ENCODE results near the gene PELI2. TPM values are rescaled to one million over a fixed set of nuclear protein-coding genes. Genes with fewer than 3 reads are reported as not detected.

The PELI2 gene, protein sequence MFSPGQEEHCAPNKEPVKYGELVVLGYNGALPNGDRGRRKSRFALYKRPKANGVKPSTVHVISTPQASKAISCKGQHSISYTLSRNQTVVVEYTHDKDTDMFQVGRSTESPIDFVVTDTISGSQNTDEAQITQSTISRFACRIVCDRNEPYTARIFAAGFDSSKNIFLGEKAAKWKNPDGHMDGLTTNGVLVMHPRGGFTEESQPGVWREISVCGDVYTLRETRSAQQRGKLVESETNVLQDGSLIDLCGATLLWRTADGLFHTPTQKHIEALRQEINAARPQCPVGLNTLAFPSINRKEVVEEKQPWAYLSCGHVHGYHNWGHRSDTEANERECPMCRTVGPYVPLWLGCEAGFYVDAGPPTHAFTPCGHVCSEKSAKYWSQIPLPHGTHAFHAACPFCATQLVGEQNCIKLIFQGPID
- total RNA-seq: 1 to 10 TPM; 3.0 to 3.7 TPM
- long read RNA-seq, partial matches to known transcripts: 0 of 1 reads
- long read RNA-seq, other reads (novel, unspliced or antisense): 1 of 1 reads

DNA sequence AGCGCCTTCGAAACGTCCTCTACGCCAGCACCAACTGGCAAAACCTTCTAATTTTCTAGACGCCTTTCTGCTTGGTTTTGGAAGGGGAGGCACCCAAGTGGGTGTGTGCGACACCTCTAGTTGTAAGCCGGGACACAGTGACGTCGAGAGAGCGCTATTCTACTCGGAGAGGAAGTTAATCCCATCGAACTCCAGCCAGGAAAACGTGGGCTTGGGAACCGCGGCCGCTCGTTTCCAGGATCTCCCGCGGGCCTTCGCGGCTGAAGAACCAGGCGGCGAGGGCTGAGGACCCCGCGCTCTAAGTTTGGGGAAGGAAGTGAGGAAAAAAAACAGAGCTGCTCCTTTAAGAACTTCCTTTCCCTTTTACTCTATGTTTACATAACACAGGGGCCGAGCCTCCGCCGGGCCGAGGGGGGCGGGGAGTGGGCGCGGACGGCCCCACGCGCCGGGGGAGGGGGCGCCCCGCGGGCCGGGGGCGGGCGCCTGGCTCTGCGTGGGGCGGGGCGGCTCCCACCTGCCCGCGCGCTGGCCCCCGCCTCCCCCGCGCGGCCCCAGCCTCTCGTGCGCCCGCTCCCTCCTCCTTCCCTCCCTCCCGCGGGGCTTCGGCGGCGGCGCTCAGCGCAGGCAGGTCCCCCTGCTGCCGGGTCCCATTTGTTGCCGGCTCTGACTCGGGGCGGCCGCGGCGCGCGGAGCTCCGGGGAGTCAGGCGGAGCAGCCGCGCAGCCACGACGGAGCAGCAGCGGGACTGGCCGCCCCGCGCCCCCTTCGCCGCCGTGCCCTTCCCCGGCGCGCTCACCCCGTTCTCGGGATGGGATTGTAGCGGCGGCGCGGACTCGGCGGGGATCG, at the start of gene PELI2:
PELI2 (plus strand) TSS at position 647 of the 846 bp plus-strand sequence. CDS start 250 bp downstream, outside the sequence.
- ATAC-seq (peak; percentile 81 to 87), DNase-seq (peak; percentile 83)
- intact Hi-C loops (cut with DNase I): loop anchor here (10.0 kb wide), 3 partner anchors 217 to 403 kb away; no protein-coding TSS in a partner anchor

DNA sequence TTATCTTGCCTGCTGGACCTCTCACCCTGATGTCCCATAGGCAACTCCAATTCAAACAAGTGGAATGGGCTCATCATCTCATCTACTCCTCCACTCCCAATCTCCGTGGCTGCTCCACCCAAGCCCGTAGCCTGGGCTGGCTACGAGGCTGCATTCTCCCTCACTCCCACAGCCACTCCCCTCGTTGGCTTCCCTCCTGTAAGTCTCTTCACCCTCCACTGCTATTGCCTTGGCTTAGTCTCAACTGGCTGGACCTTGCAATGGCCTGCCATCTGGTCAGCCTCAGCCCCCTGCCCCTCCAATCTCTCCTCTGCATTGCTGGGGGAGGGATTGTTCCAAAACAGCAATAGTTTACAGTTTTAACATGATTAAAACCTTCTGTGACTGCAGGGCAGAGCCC, 44.4 kb upstream of the PELI2 start:
- intact Hi-C loops (cut with DNase I): no loop called here
- peak in 1 of 2 donors; percentile 31 for ATAC-seq
- DNase-seq: no peak

DNA sequence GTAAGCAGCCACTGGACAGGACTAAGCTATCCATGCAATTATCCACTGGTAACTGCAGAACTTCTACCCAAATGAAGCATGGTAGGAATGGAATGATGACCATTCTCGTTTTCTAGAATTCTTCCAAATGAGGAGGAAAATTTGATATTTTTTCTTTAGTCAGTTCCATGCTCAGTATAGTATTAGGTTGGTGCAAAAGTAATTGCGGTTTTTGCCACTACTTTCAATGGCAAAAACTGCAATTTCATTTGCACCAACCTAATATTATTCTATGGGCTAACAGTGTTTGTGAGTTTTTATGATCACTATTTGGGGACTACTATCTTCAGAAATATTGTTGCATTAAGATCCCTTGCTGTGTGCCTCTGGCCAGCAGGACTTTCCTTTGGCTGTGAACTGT, 42.9 kb upstream of the PELI2 start:
- no peak for DNase-seq
- no peak for ATAC-seq
- intact Hi-C loops (cut with DNase I): no loop called here

DNA sequence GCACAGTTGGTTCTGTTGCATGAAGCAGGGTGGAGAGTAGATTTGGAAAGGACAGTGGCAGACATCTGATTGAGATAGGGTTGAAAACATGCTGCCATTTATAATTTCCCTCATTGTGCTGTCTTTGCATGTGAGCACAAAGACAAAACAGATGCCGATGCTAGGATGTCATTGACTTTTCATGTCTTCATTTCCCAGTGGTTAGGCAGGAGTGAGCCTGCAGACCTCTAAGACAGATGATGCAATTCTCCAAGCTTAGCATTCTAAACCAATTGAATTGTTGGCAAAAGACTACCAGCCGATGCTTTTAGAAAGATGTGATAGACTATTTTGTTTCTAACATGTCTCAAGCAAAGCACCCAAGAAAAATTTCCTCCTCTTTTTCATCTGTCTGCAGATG, 37.1 kb upstream of the PELI2 start:
- intact Hi-C loops (cut with DNase I): no loop called here
- no peak for DNase-seq

DNA sequence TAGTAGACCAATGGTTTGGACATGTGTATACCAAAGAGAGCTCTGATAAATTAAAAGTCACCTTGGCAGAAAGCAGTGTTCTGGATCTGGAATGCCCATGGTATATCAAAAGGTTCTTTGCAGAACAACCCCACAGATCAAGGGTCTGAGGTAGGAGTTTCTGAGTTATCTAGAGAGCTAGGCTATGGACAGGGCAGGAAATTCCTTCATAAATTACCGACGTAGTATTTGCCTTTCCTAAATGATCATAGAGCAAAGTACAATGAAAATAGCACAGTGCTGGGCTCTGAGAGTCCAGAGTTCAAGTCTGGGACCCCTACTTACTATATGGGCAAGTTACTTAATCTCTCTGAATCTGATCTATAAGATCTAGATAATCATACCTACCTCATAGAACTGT, 35.3 kb upstream of the PELI2 start:
- no peak for ATAC-seq
- intact Hi-C loops (cut with DNase I): no loop called here
- DNase-seq: no peak

More for the DNA sequence above, 37.1 kb upstream of the PELI2 start:
- ATAC-seq: no peak

DNA sequence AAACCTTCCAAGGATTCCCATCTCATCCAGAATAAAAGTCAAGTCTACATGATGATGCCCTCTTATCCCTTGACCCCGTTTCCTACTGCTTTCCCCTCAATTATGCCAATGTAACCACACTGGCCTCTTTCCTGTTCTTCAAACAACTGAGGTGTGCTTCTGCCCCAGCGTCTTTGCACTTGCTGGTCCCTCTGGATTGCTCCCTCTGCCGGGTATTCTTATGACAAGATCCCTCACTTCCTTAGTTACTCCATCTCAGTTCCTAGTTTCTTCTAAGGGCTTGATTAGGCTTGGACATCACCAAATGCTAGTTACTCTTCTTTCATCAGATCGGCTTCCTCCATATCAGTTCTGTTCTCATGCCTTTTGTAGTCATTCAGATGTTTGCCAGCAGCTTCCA, 32.7 kb upstream of the PELI2 start:
- DNase-seq (no peak), ATAC-seq (no peak)
- intact Hi-C loops (cut with DNase I): no loop called here

DNA sequence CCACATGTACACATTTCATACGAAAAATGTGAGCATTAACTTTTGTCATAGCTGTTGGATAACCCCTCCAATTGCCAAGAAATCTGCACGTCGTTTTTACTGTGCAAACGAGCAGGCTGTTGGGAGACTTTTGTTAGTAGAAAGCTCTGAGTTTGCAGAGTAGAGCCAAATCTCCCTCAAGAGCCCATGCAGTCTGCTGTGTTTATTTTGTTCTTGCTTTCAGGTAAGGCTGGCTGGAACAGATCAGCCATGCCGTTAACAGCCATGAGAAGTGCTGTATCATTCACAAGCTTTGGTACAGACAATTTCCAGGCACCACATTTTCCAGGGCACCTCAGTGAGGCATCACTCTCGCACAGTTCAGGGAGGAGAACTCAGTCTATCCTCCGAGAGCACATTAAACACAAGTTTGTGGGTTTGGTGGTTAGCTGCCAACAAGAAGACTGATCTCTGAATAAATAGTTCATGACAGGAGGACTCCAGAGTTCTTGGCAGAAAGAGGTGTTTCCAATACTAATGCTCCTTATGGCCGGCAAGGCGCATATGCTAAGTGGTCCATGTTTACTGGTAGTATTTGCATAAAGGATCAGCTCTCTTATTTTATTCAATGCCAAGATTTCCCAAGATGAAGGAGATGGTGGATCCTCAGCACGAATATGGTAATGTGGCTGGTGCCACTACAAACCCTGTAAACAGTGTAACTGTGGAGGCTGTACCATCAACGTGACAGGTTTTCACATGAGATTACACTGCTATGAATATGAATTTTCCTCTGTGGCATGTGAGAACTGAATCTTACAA, 30.3 kb upstream of the PELI2 start:
- intact Hi-C loops (cut with DNase I): no loop called here
- ATAC-seq (no peak), DNase-seq (no peak)

DNA sequence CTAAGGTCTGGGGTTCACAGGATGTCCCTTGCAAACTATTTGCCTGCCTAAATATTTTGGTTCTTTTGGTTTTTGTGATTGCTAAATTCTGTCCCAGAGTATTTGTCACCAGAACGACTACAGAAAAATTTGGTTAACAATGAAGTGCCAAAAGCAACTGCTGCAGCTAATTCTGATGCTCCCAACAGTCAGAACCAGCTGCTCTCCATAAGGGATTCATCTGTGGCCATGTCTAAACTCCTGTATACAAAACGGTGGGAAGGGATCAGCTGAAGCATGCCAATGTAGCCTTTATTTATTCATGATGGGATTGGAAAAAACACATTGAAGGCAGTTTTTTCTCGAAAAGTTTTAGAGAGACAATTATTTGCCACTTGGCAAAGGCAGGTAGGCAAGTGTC, 29.3 kb upstream of the PELI2 start:
- no peak for DNase-seq
- intact Hi-C loops (cut with DNase I): no loop called here
- ATAC-seq: no peak

DNA sequence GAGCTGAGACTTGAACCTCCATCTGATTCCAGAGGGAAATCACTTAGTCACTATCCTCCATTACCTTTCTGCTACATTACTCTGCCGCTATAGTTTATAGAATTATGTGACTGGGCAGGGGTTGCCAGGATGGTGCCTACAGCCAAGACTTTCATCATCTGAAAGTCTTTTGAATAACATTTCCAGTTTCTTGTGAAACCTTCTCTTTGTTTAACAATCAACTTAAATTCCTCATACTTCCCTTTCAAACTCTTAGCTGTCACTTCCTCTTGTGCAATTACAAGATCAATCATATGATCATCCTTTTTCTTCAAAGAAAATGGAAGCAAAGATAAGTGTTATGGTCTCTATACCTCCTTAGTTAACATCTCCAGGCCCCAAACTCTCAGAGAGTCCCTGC, 25.4 kb upstream of the PELI2 start:
- ATAC-seq (no peak), DNase-seq (no peak)
- intact Hi-C loops (cut with DNase I): no loop called here

DNA sequence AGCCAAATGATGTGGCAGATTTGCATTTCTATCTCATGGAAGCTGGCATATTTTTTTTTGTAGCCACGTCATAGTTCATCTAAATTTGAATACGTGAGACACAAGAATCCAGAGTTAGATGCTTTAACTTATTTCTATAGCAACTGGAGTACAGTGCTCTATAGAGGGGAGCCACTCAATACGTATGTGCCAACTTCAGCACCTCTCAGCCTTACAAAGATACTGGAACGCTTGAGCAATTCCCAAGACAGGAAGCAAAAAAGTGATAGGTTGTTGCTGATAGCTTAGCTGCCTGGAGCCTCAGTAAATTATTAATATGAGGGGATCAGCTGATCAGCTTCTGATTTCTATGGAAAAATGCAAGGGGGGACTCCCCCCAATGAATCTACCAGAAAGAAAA, 24.1 kb upstream of the PELI2 start:
- intact Hi-C loops (cut with DNase I): no loop called here
- DNase-seq (no peak), ATAC-seq (no peak)

DNA sequence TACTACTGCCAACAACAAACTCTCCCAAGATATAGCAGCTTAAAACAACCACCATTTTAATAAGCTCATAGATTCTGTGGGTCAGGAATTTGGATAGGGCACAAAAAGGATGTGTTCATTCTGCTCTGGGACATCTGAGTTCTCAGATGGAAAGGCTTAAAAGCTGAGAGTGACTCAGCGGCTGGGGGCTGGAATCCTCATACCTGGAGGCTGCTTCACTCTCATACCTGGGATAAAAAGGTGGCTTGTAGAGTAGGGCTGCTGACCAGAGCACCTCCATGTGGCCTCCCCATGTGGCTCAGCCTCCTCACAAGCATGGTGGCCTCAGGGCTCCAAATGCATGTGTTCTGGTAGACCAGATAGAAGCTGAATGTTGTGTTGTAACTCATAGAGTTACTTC, 20.2 kb upstream of the PELI2 start:
- ATAC-seq: no peak
- intact Hi-C loops (cut with DNase I): no loop called here
- no peak for DNase-seq

DNA sequence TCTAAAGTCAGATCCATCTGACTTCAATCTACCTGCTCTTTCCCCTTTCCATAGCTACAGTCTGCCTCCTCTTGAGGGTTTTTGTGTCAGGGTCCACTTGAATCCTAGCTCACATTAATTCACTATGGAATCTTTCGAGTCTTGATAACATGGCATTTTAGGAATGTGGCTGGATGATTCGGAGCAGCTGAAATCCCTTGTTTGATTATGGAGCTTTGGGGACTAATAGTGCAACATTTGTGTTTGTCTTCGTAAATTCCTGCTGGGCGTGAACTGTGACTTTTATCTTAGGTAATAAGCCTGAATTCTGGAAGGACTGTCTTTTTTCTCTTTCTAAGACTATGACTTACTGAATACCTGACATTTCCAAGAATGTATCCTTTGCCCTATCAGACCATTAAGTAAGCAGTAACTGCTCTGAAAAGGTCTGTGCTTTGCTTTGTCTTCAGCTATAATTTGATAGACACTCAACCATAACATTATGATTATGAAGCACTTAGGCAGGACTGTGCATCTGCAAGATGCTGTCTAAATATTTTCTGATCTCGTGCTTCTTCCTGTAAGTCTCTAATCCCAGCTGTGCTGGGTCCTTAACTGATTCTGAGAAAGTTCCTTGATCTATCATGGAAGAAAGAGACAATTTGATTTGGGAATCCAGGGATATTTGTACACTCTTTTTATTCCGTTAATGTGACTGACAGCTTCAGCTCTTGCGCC, 19.0 kb upstream of the PELI2 start:
- DNase-seq: no peak
- no peak for ATAC-seq
- intact Hi-C loops (cut with DNase I): no loop called here

DNA sequence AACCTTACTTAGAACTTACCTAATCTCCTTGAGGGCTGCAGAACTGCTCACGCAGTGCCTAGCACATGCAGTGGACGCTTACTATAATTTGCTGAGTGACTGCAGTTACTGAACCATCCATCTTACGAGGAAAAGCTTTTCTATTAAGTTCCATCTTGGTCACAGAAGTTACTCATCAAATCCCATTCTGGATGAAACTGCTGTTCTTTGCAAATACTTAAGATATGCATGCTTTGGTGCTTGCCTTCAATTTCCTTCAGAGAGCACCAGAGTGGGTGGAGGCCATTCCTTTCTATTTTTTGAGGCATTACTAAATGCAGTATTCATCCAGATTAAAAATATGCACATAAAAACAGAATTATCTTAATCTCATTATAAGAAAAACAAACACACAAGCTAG, 17.7 kb upstream of the PELI2 start:
- ATAC-seq (no peak), DNase-seq (no peak)
- intact Hi-C loops (cut with DNase I): no loop called here

DNA sequence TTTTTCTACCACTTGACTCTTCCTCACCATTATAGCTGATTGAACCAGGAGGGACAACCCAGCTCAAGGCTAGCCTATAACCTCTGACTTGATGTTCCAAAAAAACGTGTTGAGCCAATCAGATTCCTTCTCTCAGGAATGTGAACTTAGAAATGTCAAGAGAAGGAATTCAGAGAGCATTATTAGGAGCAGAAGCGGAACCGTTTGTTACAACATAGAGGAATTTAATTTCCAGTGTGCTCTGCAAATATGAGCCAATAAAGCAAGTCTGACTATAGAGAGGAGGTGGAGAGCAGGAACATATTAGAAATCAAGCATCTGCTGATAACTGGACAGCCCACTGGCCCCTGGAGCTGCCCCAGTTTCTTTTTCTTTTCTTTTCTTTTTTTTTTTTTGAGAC, 15.3 kb upstream of the PELI2 start:
- no peak for DNase-seq
- intact Hi-C loops (cut with DNase I): no loop called here
- peak in 1 of 2 donors; percentile 23 for ATAC-seq

DNA sequence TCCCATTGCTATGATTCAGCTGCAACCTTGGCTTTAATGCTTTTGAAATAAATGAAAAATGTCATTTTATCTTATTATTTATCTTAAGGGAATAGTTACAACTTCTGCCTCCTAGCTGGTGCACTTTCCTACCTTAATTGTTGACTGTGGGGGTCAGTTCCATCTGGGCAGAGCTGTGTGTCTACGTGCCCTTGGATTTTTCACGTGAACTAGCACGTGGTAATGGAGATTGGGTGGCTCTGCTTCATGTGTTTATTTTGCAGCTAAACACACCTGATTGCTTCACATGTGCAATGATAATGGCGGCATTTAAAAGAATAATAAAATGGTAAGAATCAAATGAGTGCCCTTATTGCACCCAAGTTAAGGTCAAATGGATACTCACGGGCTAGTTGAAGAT, 10.6 kb upstream of the PELI2 start:
- no peak for DNase-seq
- ATAC-seq: no peak
- intact Hi-C loops (cut with DNase I): no loop called here

DNA sequence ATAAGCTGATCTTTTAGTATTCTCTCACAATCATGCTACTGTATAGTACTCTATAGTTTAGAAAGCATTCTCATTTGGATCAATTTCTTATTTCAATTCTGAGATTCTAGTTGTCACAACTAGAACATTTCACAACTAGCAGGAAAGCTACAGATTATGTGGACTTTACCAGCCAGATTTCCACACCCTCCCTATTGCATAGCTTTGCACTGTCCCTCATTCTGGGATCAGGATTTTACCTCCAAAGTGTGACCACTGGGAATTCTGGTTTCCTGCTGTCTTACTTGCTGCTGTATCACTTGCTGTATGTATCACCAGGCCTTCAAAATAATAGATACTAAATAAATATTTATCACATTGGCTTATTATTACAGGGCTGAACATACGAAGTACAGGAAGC, 10.2 kb upstream of the PELI2 start:
- DNase-seq: no peak
- ATAC-seq: no peak
- intact Hi-C loops (cut with DNase I): no loop called here

DNA sequence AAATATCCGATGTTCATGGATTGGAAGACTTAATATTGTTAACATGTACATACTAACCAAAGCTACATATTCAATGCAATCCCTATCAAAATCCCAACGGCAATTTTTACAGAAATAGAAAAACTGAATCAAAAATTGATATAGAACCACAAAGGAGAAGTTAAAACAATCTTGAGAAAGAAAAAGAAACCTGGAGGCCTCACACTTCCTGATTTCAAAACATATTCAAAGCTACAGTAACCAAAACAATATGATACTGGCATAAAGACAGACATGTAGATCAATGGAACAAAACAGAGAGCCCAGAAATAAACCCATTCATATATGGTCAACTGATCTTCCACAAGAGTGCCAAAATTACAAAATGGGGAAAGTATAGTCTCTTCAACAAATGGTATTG, 5.4 kb upstream of the PELI2 start:
- ATAC-seq (no peak), DNase-seq (no peak)
- intact Hi-C loops (cut with DNase I): loop anchor here (10.0 kb wide), 3 partner anchors 222 to 398 kb away; no protein-coding TSS in a partner anchor

DNA sequence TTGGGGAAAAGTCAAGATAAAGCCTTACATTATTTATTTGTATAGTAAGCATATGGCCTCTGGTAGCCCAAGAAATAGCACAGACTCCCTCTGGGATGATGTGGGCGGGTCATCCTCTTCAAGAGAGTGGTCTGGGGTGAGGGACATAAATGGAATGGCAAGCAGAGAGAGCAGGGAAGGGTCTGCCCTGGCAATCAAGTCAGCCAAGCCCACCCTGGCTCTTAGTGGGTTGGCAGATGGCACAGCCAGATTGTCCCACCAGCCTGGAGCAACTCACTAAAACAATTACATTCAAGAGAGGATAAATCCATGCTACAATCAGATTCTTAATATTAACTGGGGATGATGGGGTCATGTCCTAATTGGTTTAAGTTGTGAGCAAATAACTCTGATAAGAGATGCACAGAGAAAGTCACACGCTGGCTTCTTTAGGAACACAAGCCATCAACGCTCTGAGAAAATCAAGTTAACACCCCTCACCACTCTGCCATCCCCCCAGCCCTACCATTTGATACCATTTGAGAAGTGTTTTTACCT, 2.8 kb upstream of the PELI2 start:
- intact Hi-C loops (cut with DNase I): loop anchor here (10.0 kb wide), 3 partner anchors 219 to 401 kb away; no protein-coding TSS in a partner anchor
- ATAC-seq: no peak
- no peak for DNase-seq
